Neural progenitor cell (in vitro differentiated cells): Measurements from ENCODE around the gene PRKCB. TPM values are rescaled to one million over a fixed set of nuclear protein-coding genes. Genes with fewer than 3 reads are reported as not detected.
A peak's percentile ranks its signal among the peaks of the same experiment; 100 is the strongest.

Source experiments
- DNase-seq: peaks from one replicate; pipeline ENCODE4 v3.0.0-alpha.2; 2016; ENCODE audit warnings: low spot score
- H2AFZ ChIP-seq: fragments of 200-600 bp; sonication (generic); replicated peaks from 2 replicates; pipeline ENCODE4 v1.6.1; 2016; ENCODE audit warnings: antibody characterized with exemption
- H3F3A ChIP-seq: fragments of 200-600 bp; sonication (generic); 2 replicates; pipeline ENCODE4 v1.6.1; 2016; ENCODE audit warnings: antibody characterized with exemption, low read depth
- H3K27ac ChIP-seq: fragments of 200-600 bp; sonication (generic); 2 replicates; pipeline ENCODE4 v1.5.1; 2016; ENCODE audit warnings: mild to moderate bottlenecking
- H3K27me3 ChIP-seq: fragments of 200-600 bp; sonication (generic); 2 replicates; pipeline ENCODE4 v1.6.1; 2016; ENCODE audit warnings: mild to moderate bottlenecking, moderate library complexity
- H3K36me3 ChIP-seq: fragments of 200-600 bp; sonication (generic); 2 replicates; pipeline ENCODE4 v1.5.1; 2016
- H3K4me1 ChIP-seq: fragments of 200-600 bp; sonication (generic); 2 replicates; pipeline ENCODE4 v1.6.1; 2016; ENCODE audit warnings: mixed run types
- H3K4me2 ChIP-seq: fragments of 200-600 bp; sonication (generic); 2 replicates; pipeline ENCODE4 v1.6.1; 2016
- H3K4me3 ChIP-seq: fragments of 200-600 bp; sonication (generic); 2 replicates; pipeline ENCODE4 v1.5.1; 2016
- H3K79me2 ChIP-seq: fragments of 200-600 bp; sonication (generic); 2 replicates; pipeline ENCODE4 v1.6.1; 2016; ENCODE audit warnings: low read depth
- H3K9ac ChIP-seq: fragments of 200-600 bp; sonication (generic); 2 replicates; pipeline ENCODE4 v1.6.1; 2016
- H3K9me3 ChIP-seq: fragments of 200-600 bp; sonication (generic); 2 replicates; pipeline ENCODE4 v1.5.1; 2016; ENCODE audit warnings: low read depth
- H4K20me1 ChIP-seq: fragments of 200-600 bp; sonication (generic); 2 replicates; pipeline ENCODE4 v1.6.1; 2016; ENCODE audit warnings: low read depth
- H3K27ac Mint-ChIP-seq: 3 replicates; pipeline ENCODE4 v1.8.0; 2021; ENCODE audit warnings: mixed read lengths
- H3K27me3 Mint-ChIP-seq: 2 replicates; pipeline ENCODE4 v1.8.0; 2022; ENCODE audit warnings: low read depth, mild to moderate bottlenecking, inconsistent platforms, moderate library complexity, mixed read lengths; ENCODE audit not compliant: insufficient read depth
- H3K36me3 Mint-ChIP-seq: 3 replicates; pipeline ENCODE4 v1.8.0; 2021; ENCODE audit warnings: mixed read lengths
- H3K4me1 Mint-ChIP-seq: 3 replicates; pipeline ENCODE4 v1.8.0; 2021; ENCODE audit warnings: mixed read lengths
- H3K4me3 Mint-ChIP-seq: 3 replicates; pipeline ENCODE4 v1.8.0; 2021; ENCODE audit warnings: mild to moderate bottlenecking, moderate library complexity, mixed read lengths
- H3K9me3 Mint-ChIP-seq: 3 replicates; pipeline ENCODE4 v1.8.0; 2020; ENCODE audit warnings: mixed read lengths
- EZH2 ChIP-seq: fragments of 200-600 bp; sonication (generic); IDR thresholded peaks from 2 replicates; pipeline ENCODE4 v1.6.1; 2017; ENCODE audit warnings: antibody characterized with exemption, mild to moderate bottlenecking, moderate library complexity
- EZH2phosphoT487 ChIP-seq: fragments of 200-600 bp; sonication (generic); IDR thresholded peaks from 2 replicates; pipeline ENCODE4 v1.6.1; 2017; ENCODE audit warnings: antibody characterized with exemption
- total RNA-seq: library from RNA; depleted of rRNA; stranded (reverse); fragments of >200 nt; gene quantifications from 2 replicates; pipeline ENCODE4 v1.2.3, GENCODE V29; 2015; ENCODE audit warnings: low replicate concordance
- TF ChIP-seq, protein P1 (sequence below): fragments of 200-600 bp; sonication (generic); IDR thresholded peaks from 2 replicates; pipeline ENCODE4 v1.5.1; 2017; ENCODE audit warnings: antibody characterized with exemption, mild to moderate bottlenecking

PRKCB gene
- total RNA-seq, 1 donor from 2014 or later, result 9.5 TPM

DNA sequence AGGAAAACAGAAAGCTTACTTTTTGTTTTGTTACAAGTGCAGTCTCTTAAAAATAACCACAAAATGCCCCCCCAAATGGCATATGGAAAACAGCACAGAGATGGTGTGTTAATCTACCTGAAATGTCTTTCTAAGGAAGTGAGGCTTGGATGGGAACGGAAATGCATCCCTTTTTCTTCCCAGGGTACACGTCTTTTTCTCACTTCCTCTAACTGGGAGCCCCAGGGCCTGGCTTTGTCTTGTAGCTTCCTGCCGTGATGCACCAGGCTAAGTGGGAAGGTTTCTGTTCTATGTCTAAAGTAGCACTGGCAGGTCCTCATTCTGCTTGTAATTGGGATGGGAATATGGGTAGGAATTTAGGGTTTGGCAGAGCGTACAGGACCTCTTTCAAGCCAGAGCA, 367.9 kb downstream of the PRKCB start:
- Histone ChIP-seq H3K27me3 (peaks cover 51% of the 10 kb centered on the region), H3F3A (peaks cover 8% of the 10 kb centered on the region), H4K20me1 (peaks cover 24% of the 10 kb centered on the region), H2AFZ (no peak overlapping the region), H3K9me3 (no peaks in the 10 kb centered on the region), H3K4me1 (peaks cover 7% of the 10 kb centered on the region), H3K79me2 (no peaks in the 10 kb centered on the region), H3K27ac (no peak overlapping the region), H3K36me3 (no peaks in the 10 kb centered on the region), H3K4me3 (no peak overlapping the region), H3K4me2 (no peak overlapping the region), H3K9ac (no peak overlapping the region)
- Mint-ChIP-seq H3K4me3 (no peak overlapping the region), H3K9me3 (peaks cover 4% of the 10 kb centered on the region), H3K36me3 (no peaks in the 10 kb centered on the region), H3K27me3 (peaks cover 5% of the 10 kb centered on the region), H3K4me1 (peaks cover 11% of the 10 kb centered on the region), H3K27ac (no peak overlapping the region)
- TF ChIP-seq EZH2phosphoT487 (no peak), EZH2 (no peak)
- TF ChIP-seq, protein P1, sequence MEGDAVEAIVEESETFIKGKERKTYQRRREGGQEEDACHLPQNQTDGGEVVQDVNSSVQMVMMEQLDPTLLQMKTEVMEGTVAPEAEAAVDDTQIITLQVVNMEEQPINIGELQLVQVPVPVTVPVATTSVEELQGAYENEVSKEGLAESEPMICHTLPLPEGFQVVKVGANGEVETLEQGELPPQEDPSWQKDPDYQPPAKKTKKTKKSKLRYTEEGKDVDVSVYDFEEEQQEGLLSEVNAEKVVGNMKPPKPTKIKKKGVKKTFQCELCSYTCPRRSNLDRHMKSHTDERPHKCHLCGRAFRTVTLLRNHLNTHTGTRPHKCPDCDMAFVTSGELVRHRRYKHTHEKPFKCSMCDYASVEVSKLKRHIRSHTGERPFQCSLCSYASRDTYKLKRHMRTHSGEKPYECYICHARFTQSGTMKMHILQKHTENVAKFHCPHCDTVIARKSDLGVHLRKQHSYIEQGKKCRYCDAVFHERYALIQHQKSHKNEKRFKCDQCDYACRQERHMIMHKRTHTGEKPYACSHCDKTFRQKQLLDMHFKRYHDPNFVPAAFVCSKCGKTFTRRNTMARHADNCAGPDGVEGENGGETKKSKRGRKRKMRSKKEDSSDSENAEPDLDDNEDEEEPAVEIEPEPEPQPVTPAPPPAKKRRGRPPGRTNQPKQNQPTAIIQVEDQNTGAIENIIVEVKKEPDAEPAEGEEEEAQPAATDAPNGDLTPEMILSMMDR, result no peak
- DNase-seq, result no peak

DNA sequence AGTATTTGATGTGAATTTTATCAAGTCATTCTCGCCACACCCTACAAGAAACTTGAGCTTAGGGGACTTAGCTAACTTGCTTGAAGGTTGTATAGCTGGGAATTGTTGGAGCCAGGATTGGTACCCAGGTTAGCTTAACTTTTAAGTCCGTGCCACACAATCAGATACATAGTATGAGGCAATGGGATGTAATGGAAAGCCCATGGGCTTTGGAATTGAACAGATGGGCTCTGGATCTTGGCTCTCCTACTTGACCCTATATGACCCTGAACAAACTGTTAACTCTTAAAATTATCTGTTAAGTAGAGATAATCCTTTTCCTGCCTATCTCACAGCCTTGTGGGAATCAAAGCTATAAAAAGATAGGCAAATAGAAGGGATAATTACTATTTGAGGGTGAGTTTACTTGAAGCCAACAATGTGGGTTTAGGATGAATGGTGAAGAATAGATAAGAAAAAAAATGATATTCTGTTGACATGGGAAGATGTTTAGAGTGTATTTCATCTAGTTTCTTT, 368.4 kb downstream of the PRKCB start:
- Mint-ChIP-seq H3K27ac (no peak overlapping the region), H3K27me3 (peaks cover 5% of the 10 kb centered on the region), H3K4me3 (no peak overlapping the region), H3K9me3 (peaks cover 4% of the 10 kb centered on the region), H3K36me3 (no peaks in the 10 kb centered on the region), H3K4me1 (peaks cover 16% of the 10 kb centered on the region)
- no peak overlapping the region for H3K4me2 ChIP-seq
- no peak overlapping the region for H2AFZ ChIP-seq
- no peaks in the 10 kb centered on the region for H3K9me3 ChIP-seq
- H3K4me3 ChIP-seq, result no peak overlapping the region
- peaks cover 26% of the 10 kb centered on the region for H4K20me1 ChIP-seq
- no peaks in the 10 kb centered on the region for H3K79me2 ChIP-seq
- DNase-seq, result no peak
- peaks cover 53% of the 10 kb centered on the region for H3K27me3 ChIP-seq
- peaks cover 11% of the 10 kb centered on the region for H3K4me1 ChIP-seq
- H3K9ac ChIP-seq, result no peak overlapping the region
- no peak for TF ChIP-seq EZH2
- H3F3A ChIP-seq, result peaks cover 12% of the 10 kb centered on the region
- H3K36me3 ChIP-seq, result no peaks in the 10 kb centered on the region
- no peak overlapping the region for H3K27ac ChIP-seq

DNA sequence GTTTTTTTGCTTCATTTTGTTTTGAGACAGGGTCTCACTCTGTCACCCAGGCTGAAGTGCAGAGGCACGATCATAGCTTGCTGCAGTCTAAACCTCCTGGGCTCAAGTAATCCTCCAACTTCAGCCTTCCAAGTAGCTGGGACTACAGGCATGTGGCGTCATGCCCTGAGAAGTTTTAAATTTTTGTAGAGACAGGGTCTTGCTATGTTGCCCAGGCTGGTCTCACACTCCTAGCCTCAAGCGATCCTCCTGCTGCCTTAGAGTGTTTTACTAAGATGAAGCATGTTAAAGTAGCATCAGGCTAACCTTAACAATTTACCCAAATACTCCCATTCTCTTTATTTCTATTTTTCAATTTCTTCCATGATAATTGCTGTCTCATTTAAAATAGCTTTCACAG, 371.1 kb downstream of the PRKCB start:
- Histone ChIP-seq H3K27ac (no peak overlapping the region), H3K4me3 (no peak overlapping the region), H3K27me3 (peaks cover 80% of the 10 kb centered on the region), H2AFZ (no peak overlapping the region), H3K79me2 (no peaks in the 10 kb centered on the region), H3K36me3 (no peaks in the 10 kb centered on the region), H3F3A (peaks cover 17% of the 10 kb centered on the region), H3K4me2 (no peak overlapping the region), H3K9ac (no peak overlapping the region), H3K4me1 (peaks cover 14% of the 10 kb centered on the region), H4K20me1 (peaks cover 34% of the 10 kb centered on the region), H3K9me3 (no peaks in the 10 kb centered on the region)
- no peak overlapping the region for H3K4me3 Mint-ChIP-seq
- H3K27ac Mint-ChIP-seq, result no peak overlapping the region
- H3K4me1 Mint-ChIP-seq, result peaks cover 21% of the 10 kb centered on the region
- no peak for DNase-seq
- H3K9me3 Mint-ChIP-seq, result peaks cover 4% of the 10 kb centered on the region
- TF ChIP-seq, protein P1, result no peak
- TF ChIP-seq EZH2, result no peak
- no peak for TF ChIP-seq EZH2phosphoT487
- H3K36me3 Mint-ChIP-seq, result no peaks in the 10 kb centered on the region
- peaks cover 9% of the 10 kb centered on the region for H3K27me3 Mint-ChIP-seq

DNA sequence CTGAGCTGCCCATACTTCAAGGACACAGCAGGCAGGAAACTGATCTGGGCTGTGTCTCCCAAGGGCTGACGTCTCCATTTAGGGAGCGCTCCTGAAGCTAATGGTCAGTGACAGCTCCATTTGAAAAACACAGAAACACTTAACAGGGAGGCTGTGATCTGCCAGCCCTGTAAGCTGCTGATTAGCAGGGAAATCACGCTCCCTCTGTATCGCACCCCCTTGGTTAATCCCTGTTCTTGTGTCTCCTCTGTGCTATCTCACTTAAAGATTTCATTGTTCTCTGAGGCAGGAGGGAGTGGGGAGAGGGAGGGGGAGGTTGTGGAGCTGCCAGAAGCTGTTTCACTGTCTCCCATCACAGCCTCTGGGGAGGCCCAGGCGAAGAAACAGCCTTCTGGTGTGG, 372.9 kb downstream of the PRKCB start:
- TF ChIP-seq, protein P1, result no peak
- TF ChIP-seq EZH2phosphoT487 (peak; percentile 100), EZH2 (no peak)
- H3K27ac Mint-ChIP-seq, result peak overlapping the region; percentile 38

More for the DNA sequence above, 372.9 kb downstream of the PRKCB start:
- Histone ChIP-seq H3K9me3 (no peaks in the 10 kb centered on the region), H3K4me3 (no peak overlapping the region), H3K4me2 (no peak overlapping the region), H3K4me1 (peaks cover 14% of the 10 kb centered on the region), H3K36me3 (no peaks in the 10 kb centered on the region), H3K9ac (no peak overlapping the region), H2AFZ (no peak overlapping the region), H3K27me3 (peaks cover 93% of the 10 kb centered on the region), H3K79me2 (no peaks in the 10 kb centered on the region), H3K27ac (no peak overlapping the region), H3F3A (peaks cover 17% of the 10 kb centered on the region), H4K20me1 (peaks cover 32% of the 10 kb centered on the region)
- Mint-ChIP-seq H3K36me3 (no peaks in the 10 kb centered on the region), H3K27me3 (peaks cover 9% of the 10 kb centered on the region), H3K4me3 (no peak overlapping the region), H3K9me3 (no peaks in the 10 kb centered on the region), H3K4me1 (peaks cover 21% of the 10 kb centered on the region)
- peak; percentile 94 for DNase-seq
